IPS DF 4.7 (cell line): Measurements from ENCODE around the gene SS18L1.

Experiments used
- DNase-seq: peaks from one replicate; pipeline ENCODE4 v3.0.0-alpha.2; 2013; ENCODE audit warnings: low spot score; ENCODE audit errors: extremely low read depth

Gene SS18L1

DNA sequence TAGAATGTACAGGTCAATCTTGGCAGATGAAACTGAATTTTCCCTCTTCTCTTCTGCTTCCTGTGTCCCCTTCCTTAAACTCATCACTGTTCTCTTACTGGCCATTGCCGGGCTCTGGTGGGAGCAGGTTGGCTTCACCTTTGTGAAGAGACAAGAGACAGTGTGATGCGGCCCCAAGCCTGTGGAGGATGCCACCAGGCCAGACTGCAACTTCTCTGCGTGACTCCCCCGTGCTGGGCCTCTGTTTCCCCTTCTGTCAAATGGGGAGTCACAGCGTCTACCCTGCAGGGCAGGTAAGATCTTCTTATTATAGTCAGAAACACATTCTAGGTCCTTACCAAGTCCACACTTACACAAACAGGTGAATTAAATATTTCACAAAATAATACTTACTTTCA is 23.2 kb upstream of the SS18L1 start:
- DNase-seq: no peak

DNA sequence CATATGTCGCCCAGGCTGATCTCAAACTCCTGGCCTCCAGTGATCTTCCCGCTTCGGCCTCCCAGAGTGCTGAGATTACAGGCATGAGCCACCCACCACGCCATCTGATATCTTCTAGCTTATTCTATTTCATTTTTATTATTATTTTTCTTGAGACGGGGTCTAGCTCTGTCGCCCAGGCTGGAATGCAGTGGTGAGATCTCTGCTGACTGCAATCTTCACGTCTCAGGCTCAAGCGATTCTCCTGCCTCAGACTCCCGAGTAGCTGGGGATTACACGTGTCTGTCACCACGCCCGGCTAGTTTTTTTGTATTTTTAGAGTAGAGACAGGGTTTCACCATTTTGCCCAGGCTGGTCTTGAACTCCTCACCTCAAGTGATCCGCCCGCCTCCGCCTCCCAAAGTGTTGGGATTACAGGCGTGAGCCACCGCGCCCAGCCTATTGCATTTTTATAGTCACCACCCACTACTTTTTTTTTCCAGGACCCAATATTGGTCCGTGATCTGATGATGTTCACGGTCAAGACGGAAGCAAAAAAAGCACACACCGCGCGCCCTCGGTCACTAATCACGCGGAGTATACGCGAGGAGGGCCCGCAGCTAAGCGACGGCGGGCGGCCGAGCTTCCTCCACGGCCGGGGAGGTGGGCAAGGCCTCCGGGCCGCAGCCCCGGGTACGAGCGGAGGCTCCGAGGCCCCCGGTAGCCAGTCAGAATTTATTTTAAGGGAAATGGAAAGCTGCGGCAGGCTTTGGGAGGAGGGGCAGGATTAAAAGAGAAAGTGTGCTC is 22.4 kb upstream of the SS18L1 start:
- DNase-seq: no peak

DNA sequence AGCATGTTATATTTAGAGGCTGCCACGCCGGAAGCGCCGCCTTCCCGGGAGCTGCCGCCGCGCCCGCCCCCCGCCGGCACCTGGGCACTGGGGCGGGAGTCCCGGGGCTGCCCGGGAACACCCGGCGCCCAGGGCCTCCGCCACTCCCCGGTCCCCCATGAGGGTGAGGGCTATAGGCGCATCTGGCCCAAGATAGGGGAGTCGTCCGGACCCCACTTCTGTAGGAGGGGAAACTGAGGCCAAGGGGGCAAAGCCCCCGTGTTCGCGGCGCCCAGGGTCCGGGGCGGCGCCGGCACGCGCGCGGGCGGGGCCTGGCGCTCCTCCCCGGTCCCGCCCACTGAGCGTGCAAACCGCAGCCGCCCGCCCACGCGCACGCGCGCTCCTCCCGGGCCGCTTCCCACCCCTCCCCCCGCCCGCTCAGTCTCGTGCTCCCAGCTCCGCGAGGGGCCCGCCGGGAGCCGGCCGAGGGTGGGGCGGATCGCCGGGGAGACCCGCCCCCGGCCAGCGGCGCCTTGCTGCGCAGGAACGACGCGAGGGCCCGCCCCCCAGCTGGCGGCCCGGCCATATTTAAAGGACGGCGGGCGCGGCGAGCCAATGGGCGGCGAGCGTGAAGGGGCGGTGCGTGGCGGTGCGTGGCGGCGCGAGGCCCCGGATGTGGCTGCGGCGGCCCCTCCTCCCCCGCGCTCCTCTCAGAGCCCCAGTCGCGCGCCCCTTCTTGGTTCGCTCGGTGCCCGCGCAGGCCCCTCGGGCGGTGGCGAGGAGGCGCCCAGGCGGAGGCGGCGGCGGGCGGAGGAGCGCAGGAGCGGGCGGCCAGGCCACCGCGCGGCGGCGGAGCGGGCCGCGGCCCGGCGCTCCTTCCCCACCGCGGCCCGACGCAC is 21.6 kb upstream of the SS18L1 start, which contains the start of gene LSM14B:
Gene LSM14B (plus strand): TSS at position 700 of the 878 bp plus-strand sequence. CDS start 192 bp downstream, outside the sequence.
- no peak for DNase-seq

DNA sequence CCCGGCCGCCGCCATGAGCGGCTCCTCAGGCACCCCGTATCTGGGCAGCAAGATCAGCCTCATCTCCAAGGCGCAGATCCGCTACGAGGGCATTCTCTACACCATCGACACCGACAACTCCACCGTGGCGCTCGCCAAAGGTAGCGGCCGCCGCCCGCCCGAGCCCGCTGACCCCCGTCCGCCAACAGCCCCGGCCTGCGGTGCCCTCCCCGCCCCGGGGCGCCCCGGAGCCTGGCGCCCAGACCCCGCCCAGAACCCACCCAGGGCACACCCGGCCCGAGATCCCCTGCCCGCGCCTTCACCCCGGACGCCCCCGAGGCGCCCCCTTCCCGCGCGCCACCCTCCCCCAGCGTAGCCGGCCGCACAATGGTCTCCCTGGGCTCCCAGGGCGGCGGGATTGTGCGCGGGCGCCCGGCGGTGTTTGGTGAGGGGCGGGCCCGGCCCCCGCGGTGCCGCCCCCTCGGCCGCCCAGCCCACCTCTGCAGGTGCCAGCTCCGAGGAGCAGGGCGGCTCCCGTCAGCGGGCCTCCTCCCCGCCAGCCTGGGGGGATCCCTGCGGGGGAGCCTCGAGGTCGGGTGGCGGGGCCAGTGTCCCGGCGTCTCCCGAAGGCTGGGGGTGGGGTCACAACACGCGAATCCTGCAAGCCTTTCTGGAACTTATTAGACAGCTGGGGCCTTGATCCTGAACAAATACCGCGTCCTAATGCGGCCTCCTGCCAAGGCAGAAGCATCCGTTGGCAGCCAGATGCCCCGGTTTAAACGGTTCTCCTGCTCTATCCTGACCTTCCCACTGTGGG is 20.7 kb upstream of the SS18L1 start:
- no peak for DNase-seq

DNA sequence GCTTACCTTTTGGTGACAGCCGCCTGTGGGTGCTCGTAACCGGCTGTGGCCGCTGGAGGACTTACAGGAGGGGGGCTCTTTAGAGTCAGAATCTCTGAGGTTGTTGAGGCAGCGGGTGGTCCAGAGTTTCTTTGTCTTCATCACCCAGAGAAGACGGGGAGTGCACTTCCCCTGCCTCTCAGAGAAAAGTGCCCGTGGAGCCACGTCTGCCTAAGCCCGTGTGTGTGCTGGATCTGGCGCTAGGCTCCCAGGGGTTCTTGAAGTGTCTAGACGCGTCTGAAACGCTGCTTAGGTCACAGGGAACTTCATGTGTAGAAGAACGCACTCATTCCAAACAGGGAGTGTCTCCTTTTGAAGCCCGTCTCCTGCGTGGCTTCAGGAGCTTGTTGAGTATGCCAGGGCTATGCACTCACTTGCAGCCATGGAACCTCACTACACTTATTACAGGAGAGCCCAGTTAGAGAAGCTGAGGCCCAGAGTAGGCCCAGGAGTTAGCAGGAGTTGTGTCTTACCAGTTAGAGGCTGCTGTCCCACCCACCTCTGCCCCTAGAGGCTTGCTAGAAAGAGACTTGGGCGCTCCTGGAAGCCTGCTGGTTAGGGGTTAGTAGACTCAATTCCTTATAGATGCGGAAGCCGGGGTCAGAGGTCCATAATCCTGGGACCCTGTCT is 20.0 kb upstream of the SS18L1 start:
- DNase-seq: no peak

DNA sequence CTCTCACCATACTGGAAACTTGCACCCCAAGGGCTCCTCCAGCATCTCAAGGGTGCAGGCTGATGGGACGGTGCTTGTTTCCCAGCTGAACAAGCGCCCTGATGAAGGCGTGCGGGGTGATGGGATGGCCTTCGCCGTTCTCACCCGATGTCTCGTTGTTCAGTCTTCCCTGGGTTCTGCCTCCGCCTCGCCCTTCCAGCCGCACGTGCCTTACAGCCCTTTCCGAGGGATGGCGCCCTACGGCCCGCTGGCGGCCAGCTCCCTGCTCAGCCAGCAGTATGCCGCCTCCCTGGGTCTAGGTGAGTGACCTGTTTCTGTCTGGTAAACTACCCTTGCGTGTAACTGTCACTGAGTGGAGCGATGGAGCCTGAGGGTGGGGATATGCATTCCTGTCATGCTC is 17.4 kb upstream of the SS18L1 start:
- no peak for DNase-seq

DNA sequence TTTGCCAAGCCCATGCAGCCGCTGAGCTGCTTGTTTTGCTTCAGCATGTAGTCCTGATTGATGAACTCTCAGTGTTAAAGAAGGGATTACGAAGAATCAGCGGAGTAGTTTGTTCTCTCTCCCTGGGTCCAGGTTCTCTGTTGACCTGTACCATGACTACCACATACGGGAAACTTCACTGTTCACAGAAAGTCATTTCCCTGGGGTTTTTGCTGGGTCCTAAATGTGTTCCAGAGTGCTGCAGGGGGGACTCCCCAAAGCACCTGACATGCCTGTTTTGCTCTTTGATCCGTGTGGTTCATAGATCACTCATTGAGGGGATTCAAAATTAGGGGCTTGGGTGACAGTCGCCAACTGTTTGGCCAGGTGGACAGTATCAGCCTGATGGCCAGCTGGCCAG is 15.8 kb upstream of the SS18L1 start:
- DNase-seq: no peak

DNA sequence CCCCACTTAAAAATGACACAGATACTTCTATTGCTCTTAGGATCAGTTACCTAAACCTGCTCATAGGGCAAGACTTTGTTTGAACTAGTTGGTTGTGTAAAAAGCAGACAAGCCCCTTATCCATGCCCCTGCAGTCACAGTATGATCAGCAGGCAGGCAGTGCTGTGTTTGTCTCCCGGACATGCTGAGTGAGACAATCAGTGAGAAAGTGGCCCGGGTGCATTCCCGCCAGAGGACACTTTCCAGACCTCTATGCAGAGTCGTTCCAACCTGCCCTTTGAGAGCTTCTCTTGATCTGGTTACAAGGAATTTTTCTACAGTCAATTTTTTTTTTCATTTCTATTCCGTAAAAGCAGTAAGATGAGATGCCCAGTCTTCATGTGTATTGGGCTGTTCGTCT is 15.1 kb upstream of the SS18L1 start:
- no peak for DNase-seq

DNA sequence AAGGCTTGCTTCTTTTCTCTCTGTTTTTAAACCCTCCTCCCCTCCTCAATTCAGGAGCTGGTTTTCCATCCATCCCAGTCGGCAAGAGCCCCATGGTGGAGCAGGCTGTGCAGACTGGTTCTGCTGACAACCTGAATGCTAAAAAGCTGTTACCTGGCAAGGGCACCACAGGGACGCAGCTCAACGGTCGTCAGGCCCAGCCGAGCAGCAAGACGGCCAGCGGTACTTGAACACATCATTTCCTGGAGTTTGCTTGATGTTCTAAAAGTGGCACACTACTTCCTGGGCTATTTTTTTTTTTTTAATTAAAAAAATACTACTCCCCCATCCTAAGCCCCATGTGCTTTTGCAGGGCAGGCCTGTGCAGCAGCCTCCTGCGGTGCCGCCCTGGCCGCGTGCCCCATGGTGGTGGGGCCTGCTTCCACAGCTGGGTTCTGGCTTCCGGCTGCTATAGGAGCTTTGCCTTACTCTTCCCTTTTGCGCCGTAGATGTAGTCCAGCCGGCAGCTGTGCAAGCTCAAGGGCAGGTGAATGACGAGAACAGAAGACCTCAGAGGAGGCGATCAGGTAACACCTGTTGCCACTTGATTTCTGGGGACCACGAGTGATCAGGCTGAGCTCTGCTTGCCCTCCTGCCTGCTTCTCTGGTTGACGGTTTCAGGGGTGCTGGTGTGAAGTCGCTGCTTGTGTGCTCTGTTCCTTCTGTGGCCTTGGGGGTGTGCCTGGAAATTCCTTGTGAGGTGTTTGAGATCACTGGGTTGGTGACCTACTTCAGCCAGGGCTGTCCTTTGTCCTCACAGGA is 13.6 kb upstream of the SS18L1 start:
- DNase-seq: no peak

DNA sequence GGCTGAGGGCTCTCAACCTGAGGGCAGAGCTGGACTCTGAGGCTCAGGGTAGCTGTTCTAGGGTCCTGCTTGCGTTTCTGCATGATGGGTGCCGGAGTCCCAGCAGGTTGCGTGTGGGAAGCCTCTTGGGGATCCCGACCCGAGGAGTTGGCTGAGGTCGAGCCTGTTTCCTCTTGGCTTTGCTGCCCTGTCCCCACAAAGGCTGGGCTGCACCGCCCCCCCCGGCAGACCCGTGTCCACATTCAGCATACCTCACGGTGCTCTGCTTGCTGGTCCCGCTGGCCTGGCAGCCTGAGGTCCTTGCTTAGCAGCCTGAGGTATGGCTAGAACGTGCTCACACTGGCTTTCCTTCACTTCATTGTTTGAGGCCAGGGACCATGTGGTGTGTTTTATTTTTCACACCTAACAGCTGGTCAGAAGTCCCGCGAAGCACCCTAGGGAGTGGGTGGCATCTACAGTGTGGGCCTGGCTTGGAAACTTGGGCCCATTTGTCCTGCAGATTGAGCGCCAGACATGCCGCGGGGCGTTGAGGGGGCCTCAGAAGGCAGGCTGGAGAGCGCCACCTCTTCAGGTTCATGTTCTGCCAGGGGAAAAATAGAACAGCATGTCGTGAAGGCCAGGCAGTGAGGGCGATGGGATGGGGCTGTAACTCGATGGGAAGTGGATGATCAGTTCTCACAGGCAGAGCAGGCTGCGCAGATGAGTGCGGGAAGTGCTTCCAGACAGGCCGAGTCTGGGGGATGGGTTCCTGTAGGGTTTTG is 11.8 kb upstream of the SS18L1 start:
- DNase-seq: no peak

DNA sequence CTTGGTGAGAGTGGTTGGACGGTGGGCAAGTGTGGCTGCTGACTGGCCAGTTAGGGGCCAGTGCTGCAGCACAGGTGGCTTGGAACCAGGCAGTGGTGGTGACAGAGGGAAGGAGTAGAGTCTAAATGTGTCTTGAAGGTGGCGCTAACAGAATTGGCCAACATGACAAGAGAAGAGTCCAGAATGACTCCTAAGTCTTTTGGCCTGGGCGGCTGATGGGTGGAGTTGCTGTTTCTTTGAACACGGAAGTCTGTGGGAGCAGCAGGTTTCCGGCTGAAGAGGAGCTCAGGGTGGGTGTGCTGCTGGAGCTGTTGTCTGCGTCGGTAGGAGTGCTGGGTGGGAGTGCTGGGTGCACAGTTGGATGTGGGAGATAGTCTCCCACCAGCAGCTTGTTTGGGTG is 11.1 kb upstream of the SS18L1 start:
- no peak for DNase-seq

DNA sequence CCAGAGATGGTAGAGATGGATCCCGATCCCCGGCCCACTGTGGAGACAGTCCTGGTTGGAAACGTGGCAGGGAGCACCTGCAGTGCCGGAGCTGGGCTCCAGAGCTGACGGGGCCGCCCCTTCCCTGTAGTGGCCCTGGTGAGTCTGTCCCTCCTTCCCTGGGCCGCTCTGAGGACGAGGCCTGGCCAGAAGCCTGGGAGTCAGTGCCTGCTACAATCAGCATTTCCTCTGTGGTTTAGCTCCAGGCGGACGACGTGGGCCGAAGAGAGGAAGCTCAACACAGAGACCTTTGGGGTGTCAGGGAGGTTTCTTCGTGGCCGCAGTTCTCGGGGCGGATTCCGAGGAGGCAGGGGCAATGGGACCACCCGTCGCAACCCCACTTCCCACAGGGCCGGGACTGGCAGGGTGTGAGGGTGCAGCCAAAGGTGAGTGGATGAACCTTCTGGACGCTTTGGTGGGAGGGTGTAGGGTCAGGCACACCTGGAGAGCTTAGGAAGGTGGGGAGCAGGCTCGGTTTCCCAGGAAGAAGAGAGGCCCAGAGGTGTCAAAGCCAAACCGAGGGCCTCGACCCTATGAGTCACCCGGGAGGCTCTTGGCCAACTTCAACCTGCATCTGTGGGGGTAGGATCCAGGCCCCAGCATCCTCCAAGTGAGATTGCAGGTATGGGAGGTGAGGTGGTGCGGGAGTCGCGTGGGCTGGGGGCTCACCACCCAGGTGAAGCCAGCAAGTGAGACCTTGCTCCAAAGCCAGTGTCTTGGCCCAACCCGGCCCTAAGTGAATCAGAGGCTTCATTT is 10.3 kb upstream of the SS18L1 start:
- no peak for DNase-seq

DNA sequence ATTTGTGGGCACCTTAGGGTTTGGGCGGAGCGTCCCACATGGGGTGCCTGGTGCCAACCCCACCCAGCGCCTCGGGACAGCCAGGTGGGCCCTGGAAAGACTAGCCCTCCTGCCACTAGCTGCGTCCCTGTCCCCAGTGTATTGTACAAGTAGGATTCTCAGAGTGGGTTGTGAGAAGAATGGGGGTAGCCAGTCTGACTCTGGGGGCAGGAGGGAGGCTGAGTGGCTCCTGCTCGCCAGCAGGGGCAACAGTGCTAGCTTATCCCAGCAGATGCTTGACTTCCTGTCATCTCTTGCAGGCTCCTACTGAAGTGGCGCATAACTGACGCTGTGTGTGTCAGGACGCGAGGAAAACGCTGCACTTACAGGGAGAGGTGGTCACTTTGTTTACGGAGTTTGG is 9.7 kb upstream of the SS18L1 start:
- DNase-seq: no peak

DNA sequence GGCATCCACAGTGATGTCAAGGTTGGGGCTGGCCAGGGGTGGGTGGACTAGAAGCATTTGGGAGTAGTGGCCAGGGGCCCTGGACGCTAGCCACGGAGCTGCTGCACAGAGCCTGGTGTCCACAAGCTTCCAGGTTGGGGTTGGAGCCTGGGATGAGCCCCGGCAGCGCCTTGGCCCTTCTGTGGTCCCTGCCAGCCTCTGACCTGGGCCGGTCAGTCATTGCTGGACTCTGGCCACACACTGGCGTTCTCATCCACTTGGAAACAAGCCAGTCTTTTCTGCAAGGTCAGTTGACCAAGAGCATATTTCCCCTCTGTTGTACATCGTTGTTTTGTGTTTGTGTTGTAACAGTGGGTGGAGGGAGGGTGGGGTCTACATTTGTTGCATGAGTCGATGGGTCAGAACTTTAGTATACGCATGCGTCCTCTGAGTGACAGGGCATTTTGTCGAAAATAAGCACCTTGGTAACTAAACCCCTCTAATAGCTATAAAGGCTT is 8.8 kb upstream of the SS18L1 start:
- no peak for DNase-seq

DNA sequence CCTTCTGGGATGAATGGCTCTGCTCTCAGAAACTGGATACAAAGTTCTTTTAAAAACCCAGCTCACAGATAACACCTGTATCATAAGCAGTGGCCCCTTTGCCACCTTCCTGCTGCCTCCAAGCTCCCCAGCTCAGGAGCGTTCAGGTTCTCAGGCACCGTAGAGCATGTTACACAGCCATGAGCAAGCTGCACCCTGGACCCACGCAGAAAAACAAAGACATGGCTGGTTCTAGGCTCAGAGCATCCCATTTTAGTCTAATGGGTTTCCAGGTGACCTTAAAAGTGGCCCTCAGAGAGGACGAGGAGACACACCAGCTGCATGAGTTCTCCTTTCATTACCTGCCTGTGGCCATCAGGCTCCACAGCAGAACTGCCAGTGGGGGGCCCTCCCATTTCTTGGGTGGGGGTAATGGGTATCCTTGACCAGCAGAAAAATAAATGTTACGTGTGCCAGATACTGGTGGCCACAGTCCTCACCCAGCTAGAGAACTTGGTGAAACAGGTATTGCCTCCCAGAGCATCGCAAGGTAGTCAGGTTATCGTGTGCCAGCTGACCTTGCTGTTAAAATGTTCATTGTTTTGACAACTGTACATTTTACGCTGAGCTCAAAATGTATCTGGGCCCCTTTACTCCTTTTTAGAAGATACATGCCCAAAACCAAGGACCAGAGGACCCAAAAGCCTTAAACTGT is 7.8 kb upstream of the SS18L1 start:
- DNase-seq: no peak

DNA sequence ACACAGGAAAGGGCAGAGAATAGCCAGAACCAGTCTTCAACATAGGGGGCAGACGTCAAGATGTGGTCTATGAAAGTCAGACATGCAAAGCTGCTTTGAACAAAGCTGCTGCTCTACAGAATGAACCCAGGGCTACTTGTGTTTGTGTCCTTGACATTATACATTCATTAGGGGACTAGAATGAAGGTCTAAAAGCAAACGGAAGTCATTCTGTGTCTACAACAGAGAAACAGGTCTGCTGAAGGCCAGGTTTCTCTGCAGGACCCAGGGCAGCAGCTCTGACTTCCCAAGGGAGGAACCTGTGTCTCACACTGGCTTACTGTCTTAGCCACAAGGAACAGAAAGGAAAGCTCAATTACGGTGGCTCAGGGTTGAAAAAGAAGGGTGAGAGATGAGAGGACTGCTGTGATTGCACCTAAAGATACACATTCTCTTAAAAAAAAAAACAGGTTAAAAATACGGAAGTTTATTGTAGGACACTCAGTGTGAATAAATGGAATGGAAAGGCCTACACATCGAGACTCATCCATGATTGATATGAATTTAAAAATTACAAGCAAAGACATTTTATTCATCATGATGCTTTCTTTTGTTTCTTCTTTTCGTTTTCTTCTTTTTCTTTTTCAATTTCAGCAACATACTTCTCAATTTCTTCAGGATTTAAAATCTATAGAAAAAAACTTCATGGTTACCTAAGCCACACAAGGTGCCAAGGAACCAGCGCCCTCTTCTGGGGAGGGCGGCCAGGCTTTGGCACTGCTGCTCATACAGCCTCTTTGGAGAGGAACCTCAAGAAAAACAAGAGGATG is 7.1 kb upstream of the SS18L1 start:
- DNase-seq: no peak

DNA sequence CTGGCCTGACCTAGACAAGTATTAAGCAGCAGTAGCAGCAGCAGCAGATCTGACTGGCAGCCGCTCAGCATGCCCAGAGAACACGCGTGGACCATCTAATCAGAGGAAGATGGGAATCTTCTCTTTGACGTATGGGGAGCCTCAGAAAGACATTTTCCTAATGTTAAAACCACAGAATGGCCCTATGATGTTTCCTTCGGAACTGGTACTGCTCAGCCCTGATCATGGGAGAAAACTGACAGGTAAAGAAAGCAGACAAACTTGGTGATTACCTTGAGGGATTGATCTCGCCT is 6.5 kb upstream of the SS18L1 start:
- DNase-seq: no peak
